HG03571 (cell line): ENCODE data around the gene TOMM70.
"Not testable (repeated sequence)": the region's sequence is repeated elsewhere in the genome, so short reads cannot be mapped to it uniquely, and the experiment has no call there.

Experiments
- ATAC-seq: cut with Tn5 transposase; IDR thresholded peaks from one replicate; pipeline ENCODE4 v1.9.1; 2021; ENCODE audit not compliant: unreplicated experiment

Gene TOMM70

GRCh38 chr3:100368441-100368840, 32.4 kb downstream of the TOMM70 start:
- no peak for ATAC-seq

DNA sequence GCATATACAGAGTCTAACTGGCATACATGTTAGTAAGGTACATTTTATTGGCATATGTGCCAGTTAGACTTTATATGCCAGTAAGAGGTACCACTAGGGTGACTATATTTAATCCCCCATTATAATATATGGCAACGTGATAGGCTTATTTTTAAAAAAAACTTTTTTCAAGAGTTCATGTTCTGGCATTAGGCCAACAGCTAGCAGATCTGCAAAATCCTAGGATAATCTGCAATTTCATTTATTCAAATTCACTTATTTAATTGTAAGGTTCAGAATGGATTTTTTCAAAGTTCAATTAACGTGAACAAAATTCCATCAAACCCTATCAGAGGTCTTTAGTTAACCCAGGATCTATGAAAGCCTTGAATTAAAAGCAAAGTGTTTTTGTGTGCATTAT, 34.5 kb downstream of the TOMM70 start:
- ATAC-seq, result no peak

- ATAC-seq, result no peak
Observed at GRCh38 chr3:100364421-100364820, 36.5 kb downstream of the TOMM70 start.

- no peak for ATAC-seq
Observed at GRCh38 chr3:100361897-100362296, 39.0 kb downstream of the TOMM70 start.

GRCh38 chr3:100360757-100361496, 40.0 kb downstream of the TOMM70 start:
- no peak for ATAC-seq

DNA sequence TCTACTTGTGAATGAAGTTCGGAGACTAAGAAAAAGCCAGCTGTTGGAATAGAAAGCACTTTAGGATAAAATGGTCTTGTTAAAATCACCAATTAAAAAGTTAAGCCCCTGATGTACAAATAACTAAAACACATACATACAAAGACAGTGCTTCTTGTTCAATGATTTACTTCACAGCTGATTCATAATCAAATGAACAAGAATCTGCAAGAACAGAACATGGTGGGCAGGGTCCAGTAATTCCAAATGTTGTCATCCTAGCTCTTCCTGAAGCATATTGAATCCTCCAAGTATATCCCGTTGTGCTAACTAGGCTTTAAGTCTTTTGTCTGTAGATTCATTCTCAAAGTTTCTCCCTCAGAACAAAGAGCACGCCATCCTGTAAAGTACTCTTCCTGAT, 41.9 kb downstream of the TOMM70 start:
- no peak for ATAC-seq

DNA sequence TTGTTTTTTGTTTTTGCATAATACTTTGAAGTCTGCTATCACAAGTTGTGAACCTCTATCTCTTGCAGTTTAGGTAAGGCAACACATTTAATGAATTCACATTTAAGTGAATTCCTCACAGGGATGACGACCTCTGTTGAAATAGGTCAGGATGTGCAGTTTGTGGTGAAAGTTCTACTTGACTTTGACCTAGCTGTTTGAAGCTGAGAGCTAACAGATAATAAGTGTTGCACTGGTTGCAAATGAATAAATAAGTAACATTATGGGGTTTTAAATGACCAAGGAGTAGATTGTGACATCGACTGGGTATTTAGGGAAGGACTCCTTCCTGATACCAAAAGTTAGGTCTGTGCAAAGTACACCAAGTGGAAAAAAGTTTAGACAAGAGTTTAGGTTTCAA, 42.5 kb downstream of the TOMM70 start:
- no peak for ATAC-seq

- ATAC-seq, result no peak
Observed at GRCh38 chr3:100354850-100355249, 46.0 kb downstream of the TOMM70 start.

DNA sequence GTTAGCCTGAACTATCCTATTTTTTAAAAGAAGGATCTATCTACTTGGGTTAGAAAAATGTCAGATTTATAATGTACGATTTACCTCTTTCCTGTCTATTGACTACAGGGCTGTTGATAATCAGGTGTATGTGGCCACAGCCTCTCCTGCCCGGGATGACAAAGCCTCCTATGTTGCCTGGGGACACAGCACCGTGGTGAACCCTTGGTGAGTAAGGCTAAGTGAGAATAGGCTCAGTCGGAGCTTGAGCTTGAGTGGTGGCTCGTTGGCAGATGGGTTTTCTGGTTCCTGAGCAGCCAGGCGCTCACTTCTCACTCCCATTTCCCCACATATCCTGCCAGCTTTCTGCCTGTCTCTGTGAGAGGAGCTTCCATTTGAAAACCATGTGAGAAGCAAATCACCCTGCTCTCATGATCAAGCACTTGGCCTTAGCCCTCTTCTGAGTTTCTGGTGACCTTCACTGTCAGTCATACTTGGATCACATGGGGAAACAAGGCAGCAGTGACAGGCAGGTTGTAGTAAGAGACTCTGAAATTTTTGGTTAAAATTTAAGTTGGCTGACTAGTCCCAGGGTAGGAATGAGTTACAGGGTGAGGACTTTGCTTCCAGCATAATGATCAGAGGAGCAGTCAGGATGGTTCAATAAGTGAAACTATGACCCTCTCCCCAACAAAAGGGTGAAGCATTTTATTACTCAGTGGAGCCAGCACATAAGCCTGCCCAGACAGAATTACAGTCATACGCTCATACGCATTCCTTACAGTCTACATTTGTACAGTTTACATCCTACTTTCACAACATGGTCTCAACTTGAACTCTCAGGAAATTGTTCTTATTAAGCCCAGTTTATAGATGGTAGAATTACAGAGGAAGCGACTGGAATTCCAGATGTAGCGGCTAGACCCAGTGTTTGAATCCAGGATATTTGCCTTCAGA, 48.3 kb downstream of the TOMM70 start:
- no peak for ATAC-seq

DNA sequence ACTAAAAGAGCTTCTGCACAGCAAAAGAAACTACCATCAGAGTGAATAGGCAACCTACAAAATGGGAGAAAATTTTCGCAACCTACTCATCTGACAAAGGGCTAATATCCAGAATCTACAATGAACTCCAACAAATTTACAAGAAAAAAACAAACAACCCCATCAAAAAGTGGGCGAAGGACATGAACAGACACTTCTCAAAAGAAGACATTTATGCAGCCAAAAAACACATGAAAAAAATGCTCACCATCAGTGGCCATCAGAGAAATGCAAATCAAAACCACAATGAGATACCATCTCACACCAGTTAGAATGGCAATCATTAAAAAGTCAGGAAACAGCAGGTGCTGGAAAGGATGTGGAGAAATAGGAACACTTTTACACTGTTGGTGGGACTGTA, 49.1 kb downstream of the TOMM70 start:
- ATAC-seq, result not testable (repeated sequence)

GRCh38 chr3:100348727-100349126, 52.2 kb downstream of the TOMM70 start:
- no peak for ATAC-seq

DNA sequence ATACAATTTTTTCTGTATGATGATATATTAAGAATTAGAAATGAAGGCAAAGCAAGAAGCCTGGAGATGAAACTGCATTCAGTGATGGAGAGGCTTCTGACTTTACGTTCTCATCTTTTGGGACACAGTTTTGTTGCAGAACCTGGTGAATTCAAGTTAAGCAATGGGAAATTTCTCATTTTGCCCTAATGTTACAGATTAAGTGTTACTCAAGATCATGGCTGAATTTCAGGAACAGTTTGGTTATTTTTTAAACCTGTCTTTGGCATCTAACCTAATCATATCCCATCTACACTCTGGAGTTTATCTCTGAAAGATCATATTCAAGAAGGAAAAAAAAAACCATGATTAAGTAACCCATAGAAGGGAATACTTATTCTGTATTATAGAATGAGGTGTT, 60.4 kb downstream of the TOMM70 start:
- no peak for ATAC-seq

DNA sequence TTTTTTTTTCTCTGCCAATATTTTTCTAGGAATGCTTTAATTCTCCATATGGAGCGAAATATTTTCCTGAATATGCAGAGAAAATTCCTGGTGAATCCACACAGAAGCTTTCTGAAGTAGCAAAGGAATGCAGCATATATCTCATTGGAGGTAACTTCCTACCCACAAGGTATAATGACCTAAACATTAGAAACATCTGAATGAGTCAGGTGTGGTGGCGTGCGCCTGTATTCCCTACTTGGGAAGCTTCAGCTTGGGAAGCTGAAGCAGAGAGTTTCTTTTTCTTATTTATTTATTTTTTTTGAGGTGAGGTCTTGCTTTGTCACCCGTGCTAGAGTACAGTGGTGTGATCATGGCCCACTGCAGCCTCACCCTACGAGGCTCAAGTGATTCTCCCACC, 61.1 kb downstream of the TOMM70 start:
- no peak for ATAC-seq

GRCh38 chr3:100338911-100339310, 62.0 kb downstream of the TOMM70 start:
- ATAC-seq, result no peak

- ATAC-seq, result not testable (repeated sequence)
Observed at GRCh38 chr3:100336229-100336628, 64.7 kb downstream of the TOMM70 start.

GRCh38 chr3:100335434-100335833, 65.5 kb downstream of the TOMM70 start:
- no peak for ATAC-seq

- peak; percentile 95 for ATAC-seq
Observed at GRCh38 chr3:100334488-100335351, 66.2 kb downstream of the TOMM70 start, which contains the start of gene NIT2. TSS of gene NIT2 (plus strand) at chr3:100334757. CDS start at chr3:100334792, 35 bp downstream.

DNA sequence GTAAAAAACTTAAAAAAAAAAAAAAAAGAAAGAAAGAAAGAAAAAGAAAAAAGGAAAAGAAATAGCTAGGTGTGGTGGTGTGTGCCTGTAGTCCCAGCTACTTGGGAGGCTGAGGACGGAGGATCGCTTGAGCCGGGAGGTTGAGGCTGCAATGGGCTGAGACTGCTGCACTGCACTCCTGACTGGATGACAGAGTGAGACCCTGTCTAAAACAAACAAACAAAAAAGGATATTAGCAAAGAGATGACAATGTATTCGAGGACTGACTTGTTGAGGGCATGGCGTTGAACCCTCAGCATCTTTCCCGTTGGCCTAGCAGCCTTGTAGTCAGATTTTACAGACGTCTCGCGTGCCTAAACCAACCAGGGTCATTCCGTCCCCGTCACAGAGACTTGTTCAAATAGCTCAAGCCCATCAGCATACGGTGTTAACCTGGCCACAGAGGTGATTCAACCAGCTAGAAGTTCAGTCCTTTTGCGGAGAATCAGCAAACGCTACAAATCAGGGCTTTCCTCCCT, 66.9 kb downstream of the TOMM70 start:
- peak; percentile 5 for ATAC-seq

GRCh38 chr3:100333051-100333450, 67.8 kb downstream of the TOMM70 start:
- ATAC-seq, result no peak

DNA sequence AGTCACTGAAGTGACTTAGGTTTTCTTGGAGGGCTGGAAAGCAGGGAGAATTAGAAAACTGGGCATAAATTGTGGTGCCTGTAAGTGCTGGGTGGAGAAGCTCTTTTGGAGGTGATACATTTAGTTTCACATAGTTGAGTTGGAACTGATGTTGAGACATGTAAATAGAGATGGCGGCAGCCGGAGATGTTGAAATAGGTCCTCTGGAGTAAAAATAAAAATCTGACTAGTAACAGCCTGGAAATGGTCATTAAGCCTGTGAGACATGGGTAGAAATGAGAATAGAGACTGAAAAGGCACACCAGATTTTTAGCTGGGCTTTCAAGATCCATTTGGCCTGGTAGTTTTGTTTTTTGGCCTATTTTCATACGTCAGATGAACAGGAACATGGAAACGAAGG, 69.2 kb downstream of the TOMM70 start:
- no peak for ATAC-seq

DNA sequence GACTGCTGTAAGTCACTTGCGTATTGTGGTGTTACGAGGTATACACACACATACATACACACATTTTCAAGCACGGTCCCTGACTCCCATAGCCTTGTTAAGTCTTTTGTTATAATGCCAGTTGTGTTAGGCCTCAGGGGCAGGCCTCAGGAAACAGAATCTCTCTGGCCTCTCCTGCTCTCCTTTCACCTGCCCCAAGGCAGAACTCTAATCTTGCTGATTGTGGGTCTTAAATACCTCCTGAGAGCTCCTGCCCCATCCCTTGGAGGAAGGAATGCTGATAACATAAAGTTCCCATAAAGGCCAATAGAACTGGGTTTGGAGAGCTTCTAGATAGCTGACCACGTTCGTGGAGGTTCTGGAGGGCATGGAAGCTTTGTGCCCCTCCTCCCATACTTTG, 70.2 kb downstream of the TOMM70 start:
- ATAC-seq, result no peak
